Glutamatergic neuron (in vitro differentiated cells): ENCODE measurements around the gene NR2F1. TPM values are rescaled to one million over a fixed set of nuclear protein-coding genes. Genes with fewer than 3 reads are reported as not detected.

Source experiments
- DNase-seq: peaks from one replicate; pipeline ENCODE4 v3.0.0; 2022
- H3K27ac Mint-ChIP-seq: one replicate; pipeline ENCODE4 v1.8.0; 2020; ENCODE audit warnings: mild to moderate bottlenecking, mixed read lengths, inconsistent platforms; ENCODE audit not compliant: unreplicated experiment
- H3K27me3 Mint-ChIP-seq: one replicate; pipeline ENCODE4 v1.8.0; 2020; ENCODE audit warnings: mild to moderate bottlenecking, moderate library complexity, mixed read lengths, inconsistent platforms; ENCODE audit not compliant: unreplicated experiment
- H3K36me3 Mint-ChIP-seq: one replicate; pipeline ENCODE4 v1.8.0; 2020; ENCODE audit warnings: mild to moderate bottlenecking, mixed read lengths, inconsistent platforms; ENCODE audit not compliant: unreplicated experiment
- H3K4me1 Mint-ChIP-seq: one replicate; pipeline ENCODE4 v1.8.0; 2020; ENCODE audit warnings: mild to moderate bottlenecking, low read depth, mixed read lengths, inconsistent platforms; ENCODE audit not compliant: unreplicated experiment
- H3K4me3 Mint-ChIP-seq: one replicate; pipeline ENCODE4 v1.8.0; 2020; ENCODE audit warnings: mild to moderate bottlenecking, mixed read lengths, inconsistent platforms; ENCODE audit not compliant: unreplicated experiment
- H3K9me3 Mint-ChIP-seq: one replicate; pipeline ENCODE4 v1.8.0; 2020; ENCODE audit warnings: mild to moderate bottlenecking, moderate library complexity, mixed read lengths, inconsistent platforms; ENCODE audit not compliant: unreplicated experiment
- total RNA-seq: library from RNA; stranded (reverse); fragmentation: NEBNext Ultra II Directional; extraction: Animal tissue kit (Norgen Biotek cat#: 25700); gene quantifications from one replicate; pipeline ENCODE4 v1.2.1, GENCODE V29; 2021; ENCODE audit not compliant: unreplicated experiment
- TF ChIP-seq, protein P1 (sequence below): fragments of 200-600 bp; sonication (generic); IDR thresholded peaks from one replicate; pipeline ENCODE4 v1.5.0; 2021; ENCODE audit not compliant: partially characterized antibody, unreplicated experiment

Gene NR2F1
- total RNA-seq, 1 donor from 2014 or later: 0.37 TPM

DNA sequence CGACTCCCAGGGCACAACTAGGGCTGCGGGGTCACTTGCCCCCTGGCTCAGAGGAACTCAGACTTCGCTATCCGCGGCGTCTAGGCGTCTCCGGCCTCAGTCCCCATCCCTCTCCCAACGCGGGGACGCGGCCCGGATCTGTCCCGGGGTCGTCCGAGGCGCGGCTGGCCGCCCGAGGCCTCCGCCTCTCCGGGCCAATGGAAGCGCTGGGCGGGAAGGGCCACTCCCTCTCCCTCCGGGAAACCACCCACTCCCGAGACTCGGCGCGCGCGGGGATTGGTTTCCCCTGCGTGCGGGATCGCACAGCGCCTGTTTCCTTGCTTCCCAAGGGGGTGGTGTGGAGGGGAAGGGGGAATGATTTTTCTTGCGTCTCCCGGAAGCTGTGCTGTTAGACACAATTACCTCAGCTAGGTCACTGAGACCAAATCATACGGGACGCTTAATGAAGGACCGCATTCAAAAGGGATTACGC is 38.3 kb downstream of the NR2F1 start:
- TF ChIP-seq, protein P1, sequence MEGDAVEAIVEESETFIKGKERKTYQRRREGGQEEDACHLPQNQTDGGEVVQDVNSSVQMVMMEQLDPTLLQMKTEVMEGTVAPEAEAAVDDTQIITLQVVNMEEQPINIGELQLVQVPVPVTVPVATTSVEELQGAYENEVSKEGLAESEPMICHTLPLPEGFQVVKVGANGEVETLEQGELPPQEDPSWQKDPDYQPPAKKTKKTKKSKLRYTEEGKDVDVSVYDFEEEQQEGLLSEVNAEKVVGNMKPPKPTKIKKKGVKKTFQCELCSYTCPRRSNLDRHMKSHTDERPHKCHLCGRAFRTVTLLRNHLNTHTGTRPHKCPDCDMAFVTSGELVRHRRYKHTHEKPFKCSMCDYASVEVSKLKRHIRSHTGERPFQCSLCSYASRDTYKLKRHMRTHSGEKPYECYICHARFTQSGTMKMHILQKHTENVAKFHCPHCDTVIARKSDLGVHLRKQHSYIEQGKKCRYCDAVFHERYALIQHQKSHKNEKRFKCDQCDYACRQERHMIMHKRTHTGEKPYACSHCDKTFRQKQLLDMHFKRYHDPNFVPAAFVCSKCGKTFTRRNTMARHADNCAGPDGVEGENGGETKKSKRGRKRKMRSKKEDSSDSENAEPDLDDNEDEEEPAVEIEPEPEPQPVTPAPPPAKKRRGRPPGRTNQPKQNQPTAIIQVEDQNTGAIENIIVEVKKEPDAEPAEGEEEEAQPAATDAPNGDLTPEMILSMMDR: no peak
- Mint-ChIP-seq H3K4me1 (peaks cover 5% of the 10 kb centered on the region), H3K9me3 (peaks cover 11% of the 10 kb centered on the region), H3K27me3 (peaks cover 13% of the 10 kb centered on the region), H3K36me3 (no peaks in the 10 kb centered on the region), H3K27ac (no peak overlapping the region), H3K4me3 (peak overlapping the region; percentile 89)
- DNase-seq: peak; percentile 76

DNA sequence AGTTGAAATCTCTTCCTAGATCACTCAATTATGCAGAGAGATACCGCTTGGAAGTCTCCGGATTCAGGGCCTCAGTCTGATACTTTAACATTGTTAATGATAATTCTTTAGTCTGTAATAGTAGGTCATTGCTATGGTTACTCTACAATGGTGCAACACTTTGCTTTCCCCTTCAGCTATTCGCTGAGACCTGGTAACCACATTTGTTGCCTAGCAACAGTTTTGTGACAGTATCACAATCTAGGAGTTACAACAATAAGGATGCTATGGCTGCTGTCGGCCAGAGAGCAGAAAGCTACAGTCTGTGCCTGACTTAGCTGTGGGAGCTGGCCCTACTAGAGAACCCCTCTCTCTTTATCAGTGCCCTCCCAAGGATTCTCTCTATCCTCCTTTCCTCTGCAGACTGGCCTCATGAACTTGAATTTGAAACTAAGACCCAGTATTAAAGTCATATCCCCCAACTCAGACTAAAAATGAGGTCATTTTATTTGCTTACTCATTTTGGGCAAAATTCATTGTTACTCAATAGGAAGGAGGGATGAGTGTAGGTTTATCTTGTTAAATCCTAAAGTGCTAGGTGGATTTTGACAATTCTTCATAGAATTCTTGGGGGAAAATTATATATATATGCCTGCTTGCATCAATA is 39.3 kb downstream of the NR2F1 start:
- TF ChIP-seq, protein P1: no peak
- Mint-ChIP-seq H3K4me1 (peaks cover 5% of the 10 kb centered on the region), H3K27me3 (peaks cover 8% of the 10 kb centered on the region), H3K4me3 (peak overlapping the region; percentile 47), H3K27ac (no peak overlapping the region), H3K9me3 (peaks cover 11% of the 10 kb centered on the region), H3K36me3 (no peaks in the 10 kb centered on the region)
- no peak for DNase-seq

DNA sequence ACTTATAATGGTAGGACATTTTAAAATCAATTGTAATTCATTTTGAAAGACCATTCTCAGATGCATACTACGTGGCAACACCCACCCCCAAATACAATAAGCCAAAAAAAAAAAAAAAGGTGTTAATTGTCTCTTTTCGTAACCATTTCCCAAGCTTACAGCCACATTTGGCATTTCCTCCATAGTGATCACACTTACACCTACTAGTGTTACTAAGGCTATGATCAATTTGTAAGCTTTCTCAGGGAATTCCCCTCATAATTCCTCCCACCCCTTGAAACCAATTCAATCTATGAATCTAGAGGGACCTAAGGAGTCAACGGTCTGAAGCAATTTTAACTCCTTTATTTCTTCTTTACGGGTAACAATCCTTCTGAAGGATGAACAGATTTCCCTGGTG is 40.1 kb downstream of the NR2F1 start:
- Mint-ChIP-seq H3K36me3 (no peaks in the 10 kb centered on the region), H3K4me1 (peaks cover 5% of the 10 kb centered on the region), H3K9me3 (peaks cover 11% of the 10 kb centered on the region), H3K27me3 (peaks cover 8% of the 10 kb centered on the region), H3K27ac (no peak overlapping the region), H3K4me3 (no peak overlapping the region)
- TF ChIP-seq, protein P1: no peak
- no peak for DNase-seq

DNA sequence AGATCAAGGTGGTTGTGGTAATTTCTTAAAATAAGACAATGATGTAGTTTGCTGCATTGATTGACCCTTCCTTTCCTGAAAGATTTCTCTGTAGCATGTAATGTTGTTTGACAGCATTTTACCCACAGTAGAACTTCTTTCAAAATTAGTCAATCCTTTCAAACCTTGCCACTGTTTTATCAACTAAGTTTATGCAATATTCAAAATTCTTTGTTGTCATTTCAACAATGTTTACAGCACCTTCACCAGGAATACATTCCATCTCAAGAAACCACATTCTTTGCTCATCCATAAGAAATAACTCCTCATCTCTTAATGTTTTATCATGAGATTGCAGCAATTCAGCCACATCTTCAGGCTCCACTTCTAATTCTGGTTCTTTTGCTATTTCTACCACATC is 43.8 kb downstream of the NR2F1 start:
- no peak overlapping the region for H3K4me3 Mint-ChIP-seq
- peaks cover under 1% of the 10 kb centered on the region for H3K4me1 Mint-ChIP-seq
- DNase-seq: no peak
- no peaks in the 10 kb centered on the region for H3K36me3 Mint-ChIP-seq
- H3K27me3 Mint-ChIP-seq: no peaks in the 10 kb centered on the region
- TF ChIP-seq, protein P1: no peak
- no peak overlapping the region for H3K27ac Mint-ChIP-seq
- H3K9me3 Mint-ChIP-seq: no peaks in the 10 kb centered on the region

DNA sequence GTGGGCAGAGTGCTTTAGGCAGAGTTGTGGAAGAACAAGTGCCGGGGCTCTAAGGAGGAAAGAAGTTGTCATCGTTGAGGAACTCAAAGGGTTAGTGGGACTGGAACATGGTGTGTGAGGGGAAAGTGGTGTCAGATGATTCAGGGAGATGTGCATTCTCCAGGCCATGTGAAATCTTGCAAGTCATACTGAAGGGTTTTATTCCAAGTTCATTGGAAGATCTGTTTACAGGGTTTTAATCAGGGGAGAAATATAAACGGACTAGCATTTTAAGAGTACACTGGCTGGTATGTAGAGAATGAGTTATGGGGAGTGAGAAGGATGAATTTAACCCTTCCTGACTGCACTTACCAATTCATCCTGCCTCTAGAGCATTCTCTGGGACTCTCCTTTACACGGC is 49.3 kb downstream of the NR2F1 start:
- Mint-ChIP-seq H3K27me3 (peaks cover 2% of the 10 kb centered on the region), H3K27ac (no peak overlapping the region), H3K4me1 (no peaks in the 10 kb centered on the region), H3K9me3 (no peaks in the 10 kb centered on the region), H3K4me3 (no peak overlapping the region), H3K36me3 (no peaks in the 10 kb centered on the region)
- DNase-seq: no peak
- TF ChIP-seq, protein P1: no peak
